Bronchial epithelial cell (primary cell): ENCODE measurements around the gene COLEC12. TPM values are rescaled to one million over a fixed set of nuclear protein-coding genes. Genes with fewer than 3 reads are reported as not detected.
"Not testable (repeated sequence)": the region's sequence is repeated elsewhere in the genome, so short reads cannot be mapped to it uniquely, and the experiment has no call there.

Source experiments
- DNase-seq: peaks from one replicate; pipeline ENCODE4 v3.0.0-alpha.2; 2010; ENCODE audit warnings: low read depth
- FAIRE-seq: peaks from 2 replicates; lab custom pipeline; 2011; peaks lifted over from hg19 to GRCh38; lab: Jason Lieb, UNC
- H3K27me3 ChIP-seq: 2 replicates; pipeline ENCODE4 v1.5.1; 2011; ENCODE audit warnings: low read length; ENCODE audit not compliant: control insufficient read depth, insufficient read depth
- H3K36me3 ChIP-seq: 2 replicates; pipeline ENCODE4 v1.5.1; 2011; ENCODE audit warnings: low read length; ENCODE audit not compliant: control insufficient read depth, insufficient read depth
- H3K4me3 ChIP-seq: 2 replicates; pipeline ENCODE4 v1.5.1; 2011; ENCODE audit warnings: mild to moderate bottlenecking, low read depth, low read length, control low read depth
- total RNA-seq: library from RNA; depleted of rRNA; stranded (reverse); fragments of >200 nt; gene quantifications from 2 replicates; pipeline ENCODE4 v1.2.1, GENCODE V29; 2014
- TF ChIP-seq, protein P1 (sequence below): IDR thresholded peaks from 2 replicates; pipeline ENCODE4 v1.5.1; 2011; ENCODE audit warnings: mild to moderate bottlenecking, moderate library complexity, low read length, control low read depth, inconsistent platforms; ENCODE audit not compliant: insufficient read depth, severe bottlenecking

COLEC12 gene
- total RNA-seq, 1 donor from 2014 or later, result 0.53 TPM

DNA sequence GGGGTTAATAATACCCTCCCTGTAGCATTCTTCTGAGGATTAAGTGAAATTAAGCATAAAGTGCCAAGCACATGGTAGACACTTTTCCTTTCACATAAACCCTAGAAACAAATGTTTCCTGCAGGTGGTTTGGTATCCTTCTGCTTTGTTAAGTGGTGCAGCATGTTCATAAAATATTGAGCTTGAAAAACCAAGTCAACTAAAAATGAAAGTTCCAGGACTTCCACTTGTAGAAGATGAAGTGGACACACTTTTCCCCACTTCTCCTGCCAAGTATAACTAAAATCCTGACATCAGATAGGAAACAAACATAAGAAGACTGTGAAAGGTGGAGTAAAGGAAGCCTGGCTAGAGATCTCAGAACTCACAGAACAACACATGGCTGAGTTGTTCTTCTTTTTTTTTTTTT is 90.5 kb downstream of the COLEC12 start:
- no peak for DNase-seq
- TF ChIP-seq, protein P1, sequence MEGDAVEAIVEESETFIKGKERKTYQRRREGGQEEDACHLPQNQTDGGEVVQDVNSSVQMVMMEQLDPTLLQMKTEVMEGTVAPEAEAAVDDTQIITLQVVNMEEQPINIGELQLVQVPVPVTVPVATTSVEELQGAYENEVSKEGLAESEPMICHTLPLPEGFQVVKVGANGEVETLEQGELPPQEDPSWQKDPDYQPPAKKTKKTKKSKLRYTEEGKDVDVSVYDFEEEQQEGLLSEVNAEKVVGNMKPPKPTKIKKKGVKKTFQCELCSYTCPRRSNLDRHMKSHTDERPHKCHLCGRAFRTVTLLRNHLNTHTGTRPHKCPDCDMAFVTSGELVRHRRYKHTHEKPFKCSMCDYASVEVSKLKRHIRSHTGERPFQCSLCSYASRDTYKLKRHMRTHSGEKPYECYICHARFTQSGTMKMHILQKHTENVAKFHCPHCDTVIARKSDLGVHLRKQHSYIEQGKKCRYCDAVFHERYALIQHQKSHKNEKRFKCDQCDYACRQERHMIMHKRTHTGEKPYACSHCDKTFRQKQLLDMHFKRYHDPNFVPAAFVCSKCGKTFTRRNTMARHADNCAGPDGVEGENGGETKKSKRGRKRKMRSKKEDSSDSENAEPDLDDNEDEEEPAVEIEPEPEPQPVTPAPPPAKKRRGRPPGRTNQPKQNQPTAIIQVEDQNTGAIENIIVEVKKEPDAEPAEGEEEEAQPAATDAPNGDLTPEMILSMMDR, result no peak
- H3K36me3 ChIP-seq, result no peaks in the 10 kb centered on the region
- H3K27me3 ChIP-seq, result no peaks in the 10 kb centered on the region
- no peak for FAIRE-seq
- no peak overlapping the region for H3K4me3 ChIP-seq

DNA sequence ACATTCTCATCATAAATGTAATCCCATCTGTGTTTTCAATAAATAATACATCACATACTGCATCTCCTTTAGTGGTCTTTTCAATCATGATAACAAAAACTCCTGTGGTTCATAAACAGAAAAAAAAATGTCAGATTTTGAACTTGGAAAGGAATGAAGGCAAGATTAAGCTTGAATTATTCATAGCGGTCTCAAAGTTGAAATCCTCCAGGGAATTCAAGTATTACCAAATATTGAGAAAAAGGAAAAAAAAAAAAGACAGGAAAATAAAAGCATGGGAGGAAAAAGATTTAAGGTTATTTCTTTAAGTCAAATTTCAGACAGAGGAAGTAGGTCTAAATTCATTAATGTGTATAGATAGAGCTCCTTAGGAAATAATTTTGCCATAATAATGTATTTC is 92.1 kb downstream of the COLEC12 start:
- no peaks in the 10 kb centered on the region for H3K27me3 ChIP-seq
- H3K4me3 ChIP-seq, result no peak overlapping the region
- DNase-seq (no peak), FAIRE-seq (no peak)
- TF ChIP-seq, protein P1, result no peak
- H3K36me3 ChIP-seq, result no peaks in the 10 kb centered on the region

DNA sequence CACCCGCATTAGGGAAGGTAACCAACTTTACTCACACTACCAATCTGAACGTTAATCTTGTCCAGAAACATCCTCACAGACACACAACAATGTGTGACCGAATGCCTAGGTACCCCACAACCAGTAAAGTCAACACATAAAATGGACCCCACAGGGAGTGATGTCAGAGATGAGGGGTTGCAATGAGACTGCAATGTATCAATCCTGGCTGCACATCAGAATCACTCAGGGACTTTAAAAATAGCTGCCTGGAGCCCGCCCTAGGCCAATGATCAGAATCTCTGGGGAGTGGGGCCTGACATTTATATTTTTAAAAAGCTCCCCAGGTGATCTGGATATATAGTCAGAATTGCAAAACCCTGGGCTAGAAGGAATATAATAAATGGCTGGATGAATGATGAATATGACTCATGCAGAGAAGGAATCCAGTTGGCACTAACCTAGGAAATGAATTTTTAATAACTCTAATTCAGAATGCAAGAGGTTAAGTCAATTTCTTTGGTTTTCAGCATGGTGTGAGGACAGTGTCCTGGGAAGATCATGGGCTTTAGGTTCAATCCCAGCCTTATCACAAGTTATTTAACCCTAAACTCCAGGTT is 92.8 kb downstream of the COLEC12 start:
- DNase-seq, result peak; percentile 4
- Histone ChIP-seq H3K27me3 (no peaks in the 10 kb centered on the region), H3K4me3 (no peak overlapping the region), H3K36me3 (no peaks in the 10 kb centered on the region)
- FAIRE-seq, result no peak
- TF ChIP-seq, protein P1, result no peak

DNA sequence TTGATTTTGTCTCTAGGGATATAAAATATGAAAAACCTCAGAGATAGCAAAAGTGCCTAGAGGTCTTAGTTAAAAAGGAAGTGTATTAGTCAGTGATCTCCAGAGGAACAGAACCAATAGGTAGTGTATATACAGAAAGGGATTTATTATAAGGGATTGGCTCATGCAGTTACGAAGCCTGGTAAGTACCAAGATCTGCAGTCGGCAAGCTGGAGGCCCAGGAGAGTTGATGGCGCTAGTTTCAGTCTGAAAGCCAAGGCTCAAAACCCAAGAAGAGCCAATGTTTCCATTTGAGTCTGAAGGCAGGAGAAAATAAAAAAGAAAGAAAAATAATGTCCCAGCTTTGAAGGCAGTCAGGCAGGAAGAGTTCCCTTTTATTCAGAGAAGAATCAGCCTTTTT is 93.3 kb downstream of the COLEC12 start:
- Histone ChIP-seq H3K36me3 (no peaks in the 10 kb centered on the region), H3K27me3 (no peaks in the 10 kb centered on the region), H3K4me3 (no peak overlapping the region)
- FAIRE-seq, result no peak
- TF ChIP-seq, protein P1, result no peak
- no peak for DNase-seq

DNA sequence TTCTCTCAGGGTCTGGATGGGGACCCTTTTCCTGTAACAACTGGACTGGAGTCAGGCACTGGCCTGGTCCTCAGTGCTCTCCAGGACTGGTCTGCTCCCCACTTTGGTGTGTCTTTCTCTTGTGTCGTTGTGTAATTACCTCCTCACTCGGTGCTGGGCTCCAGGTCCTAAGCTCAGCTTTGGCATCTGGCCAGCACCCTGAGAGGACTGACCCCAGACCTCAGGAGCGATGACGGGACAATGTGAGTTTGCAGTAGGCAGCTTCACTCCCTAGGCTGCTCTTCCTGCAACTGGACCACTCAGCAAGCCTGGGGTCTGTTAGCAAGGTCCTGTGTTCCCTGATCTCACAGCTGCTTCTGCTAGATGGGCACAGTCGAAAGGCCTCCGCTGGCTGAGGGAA is 93.8 kb downstream of the COLEC12 start:
- no peak overlapping the region for H3K4me3 ChIP-seq
- no peak for DNase-seq
- TF ChIP-seq, protein P1, result no peak
- H3K36me3 ChIP-seq, result no peaks in the 10 kb centered on the region
- no peaks in the 10 kb centered on the region for H3K27me3 ChIP-seq
- no peak for FAIRE-seq

DNA sequence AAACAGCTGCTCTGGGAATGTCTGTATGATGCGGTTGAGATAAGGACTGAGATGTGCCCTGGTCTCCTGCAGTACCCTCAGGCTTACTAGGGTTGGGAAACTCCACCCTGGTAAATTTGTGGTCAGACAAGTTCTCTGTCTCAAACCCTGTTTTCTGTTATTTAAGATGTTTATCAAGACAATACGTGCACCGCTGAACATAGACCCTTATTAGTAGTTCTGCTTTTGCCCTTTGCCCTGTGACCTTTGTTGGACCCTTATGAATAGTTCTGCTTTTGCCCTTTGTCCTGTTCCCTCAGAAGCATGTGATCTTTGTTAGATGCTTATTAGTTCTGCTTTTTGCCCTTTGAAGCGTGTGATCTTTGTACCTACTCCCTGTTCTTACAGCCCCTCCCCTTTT is 95.5 kb downstream of the COLEC12 start:
- DNase-seq, H3K4me3 ChIP-seq, H3K27me3 ChIP-seq, H3K36me3 ChIP-seq, FAIRE-seq: not testable (repeated sequence)
